GM23338 (cell line): ENCODE results near the gene AGPS. TPM values are rescaled to one million over a fixed set of nuclear protein-coding genes. Genes with fewer than 3 reads are reported as not detected.

Source experiments
- ATAC-seq: fragments of 200-7000 bp; cut with Tn5 transposase; 3 replicates; pipeline ENCODE4 v1.9.1; 2020
- DNase-seq: peaks from one replicate; pipeline ENCODE4 v3.0.0-alpha.2; 2015; ENCODE audit warnings: low spot score
- H2AFZ ChIP-seq: fragments of 200-600 bp; sonication (generic); 2 replicates; pipeline ENCODE4 v1.8.0; 2016; ENCODE audit warnings: antibody characterized with exemption, mild to moderate bottlenecking, moderate library complexity
- H3F3A ChIP-seq: fragments of 200-600 bp; sonication (generic); replicated peaks from 2 replicates; pipeline ENCODE4 v1.8.0; 2017; ENCODE audit warnings: antibody characterized with exemption, mixed run types, low read depth
- H3K27ac ChIP-seq: fragments of 200-600 bp; sonication (generic); 2 replicates; pipeline ENCODE4 v1.6.1; 2016; ENCODE audit warnings: low read depth
- H3K27me3 ChIP-seq: fragments of 200-600 bp; sonication (generic); 2 replicates; pipeline ENCODE4 v1.8.0; 2016; ENCODE audit warnings: mild to moderate bottlenecking, mixed run types, moderate library complexity; ENCODE audit not compliant: insufficient read depth
- H3K36me3 ChIP-seq: fragments of 200-600 bp; sonication (generic); 2 replicates; pipeline ENCODE4 v1.8.0; 2016; ENCODE audit warnings: mild to moderate bottlenecking; ENCODE audit not compliant: insufficient read depth
- H3K4me1 ChIP-seq: fragments of 200-600 bp; sonication (generic); 2 replicates; pipeline ENCODE4 v1.8.0; 2016; ENCODE audit warnings: mild to moderate bottlenecking, moderate library complexity; ENCODE audit not compliant: insufficient read depth
- H3K4me2 ChIP-seq: fragments of 200-600 bp; sonication (generic); 2 replicates; pipeline ENCODE4 v1.7.1; 2017; ENCODE audit warnings: mixed run types
- H3K4me3 ChIP-seq: fragments of 200-600 bp; sonication (generic); 2 replicates; pipeline ENCODE4 v1.6.1; 2016; ENCODE audit warnings: mixed run types
- H3K79me2 ChIP-seq: fragments of 200-600 bp; sonication (generic); replicated peaks from 2 replicates; pipeline ENCODE4 v1.8.0; 2017; ENCODE audit warnings: mild to moderate bottlenecking; ENCODE audit not compliant: insufficient read depth
- H3K9me2 ChIP-seq: fragments of 200-600 bp; sonication (generic); 2 replicates; pipeline ENCODE4 v1.8.0; 2017; ENCODE audit not compliant: insufficient read depth
- H4K20me1 ChIP-seq: fragments of 200-600 bp; sonication (generic); replicated peaks from 2 replicates; pipeline ENCODE4 v1.8.0; 2017; ENCODE audit warnings: mild to moderate bottlenecking; ENCODE audit not compliant: insufficient read depth
- H3K27ac Mint-ChIP-seq: 2 replicates; pipeline ENCODE4 v1.8.0; 2020; ENCODE audit warnings: inconsistent platforms, mild to moderate bottlenecking, moderate library complexity, mixed read lengths
- H3K27me3 Mint-ChIP-seq: 3 replicates; pipeline ENCODE4 v1.8.0; 2022; ENCODE audit warnings: low read depth, mild to moderate bottlenecking, moderate library complexity, mixed read lengths, inconsistent platforms; ENCODE audit not compliant: insufficient read depth, poor library complexity
- H3K36me3 Mint-ChIP-seq: 3 replicates; pipeline ENCODE4 v1.8.0; 2021; ENCODE audit warnings: low read depth, mild to moderate bottlenecking, inconsistent platforms, moderate library complexity, mixed read lengths
- H3K4me1 Mint-ChIP-seq: 3 replicates; pipeline ENCODE4 v1.8.0; 2020; ENCODE audit warnings: mild to moderate bottlenecking, inconsistent platforms, mixed read lengths
- H3K4me3 Mint-ChIP-seq: 3 replicates; pipeline ENCODE4 v1.8.0; 2021; ENCODE audit warnings: moderate library complexity, mild to moderate bottlenecking, inconsistent platforms, mixed read lengths
- H3K9me3 Mint-ChIP-seq: 3 replicates; pipeline ENCODE4 v1.8.0; 2020; ENCODE audit warnings: moderate library complexity, mild to moderate bottlenecking, inconsistent platforms, mixed read lengths
- EZH2phosphoT487 ChIP-seq: fragments of 200-600 bp; sonication (generic); IDR thresholded peaks from one replicate; pipeline ENCODE4 v1.8.1; 2018; ENCODE audit warnings: antibody characterized with exemption; ENCODE audit not compliant: unreplicated experiment
- POLR2AphosphoS5 ChIP-seq: IDR thresholded peaks from 2 replicates; pipeline ENCODE4 v1.6.1; 2016; ENCODE audit warnings: antibody characterized with exemption, low read depth
- ZNF331 ChIP-seq: fragments of 250-450 bp; sonication (Bioruptor Pico); IDR thresholded peaks from 2 replicates; pipeline ENCODE4 v1.5.0; 2020; ENCODE audit warnings: low read depth, mild to moderate bottlenecking, moderate library complexity
- ZNF462 ChIP-seq: fragments of 250-450 bp; sonication (Bioruptor Pico); IDR thresholded peaks from 2 replicates; pipeline ENCODE4 v1.5.0; 2020; ENCODE audit warnings: mild to moderate bottlenecking, moderate library complexity
- polyA plus RNA-seq: library from polyadenylated mRNA; unstranded; fragments of >200 nt; fragmentation: Nextera tagmentation; extraction: Ambion mirVana; gene quantifications from 2 replicates; pipeline ENCODE4 v1.2.1, GENCODE V29; 2016
- total RNA-seq: library from RNA; depleted of rRNA; stranded (reverse); fragments of >200 nt; shearing (Covaris generic); gene quantifications from 2 replicates; pipeline ENCODE4 v1.2.3, GENCODE V29; 2014
- TF ChIP-seq, protein P1 (sequence below), 2 experiments: fragments of 200-600 bp in 1 of 2; sonication (generic) in 1 of 2; conservative IDR thresholded peaks; 2 replicates each; pipeline versions ENCODE4 v1.5.1 to v1.6.1; 2016 to 2017; ENCODE audit warnings: antibody characterized with exemption in 2 of 2, low read depth in 2 of 2, mild to moderate bottlenecking in 2 of 2, moderate library complexity in 1 of 2
- TF ChIP-seq, protein P2 (sequence below): IDR thresholded peaks from one replicate; pipeline ENCODE4 v1.6.1; 2018; ENCODE audit warnings: antibody characterized with exemption; ENCODE audit not compliant: unreplicated experiment

The AGPS gene
- total and polyA plus RNA-seq, 2 experiments from 2014 or later, result 14.6 to 73.2 TPM

DNA sequence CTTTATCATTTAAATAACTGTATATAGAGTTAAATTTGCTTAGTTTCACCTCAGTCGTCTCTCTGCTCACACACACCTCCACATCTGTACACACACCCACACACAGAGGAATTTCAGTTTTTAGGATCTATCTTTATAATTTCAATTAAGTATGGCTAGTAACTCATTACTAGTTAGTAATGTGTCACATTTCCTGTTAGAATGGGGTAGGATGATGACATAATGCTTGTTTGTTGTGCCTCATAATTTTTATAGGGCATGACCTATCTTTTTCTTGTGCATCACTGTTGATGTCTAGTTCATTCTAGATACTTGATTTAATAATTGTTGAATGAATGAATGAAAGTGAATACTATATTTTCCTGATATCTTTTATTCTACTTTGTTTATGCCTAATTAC is 108.6 kb downstream of the AGPS start (continued):
- no peak for TF ChIP-seq ZNF462

DNA sequence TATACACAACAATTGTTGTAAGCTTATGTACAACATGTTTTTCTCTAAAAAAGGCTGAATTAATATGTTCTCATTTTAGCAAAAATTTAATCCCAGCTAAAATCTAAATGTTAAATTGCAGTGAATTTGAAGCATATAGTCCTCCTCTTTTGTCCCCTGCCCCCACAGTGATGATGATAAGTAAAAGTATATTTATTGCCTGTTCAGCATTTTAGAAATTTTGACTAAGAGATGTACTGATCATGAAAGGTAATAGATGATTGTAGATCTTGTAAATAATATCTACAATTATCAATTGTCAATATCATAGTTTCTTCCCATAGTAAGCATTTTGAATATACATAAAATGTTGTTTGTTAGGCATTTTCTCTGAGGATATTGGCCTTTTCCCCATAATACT is 113.9 kb downstream of the AGPS start:
- ATAC-seq, result no peak
- H3K36me3 ChIP-seq, result no peaks in the 10 kb centered on the region

More for the DNA sequence above, 113.9 kb downstream of the AGPS start:
- no peak overlapping the region for H3K27ac ChIP-seq
- TF ChIP-seq POLR2AphosphoS5 (no peak), EZH2phosphoT487 (no peak), ZNF331 (CRISPR knock-in tag) (no peak)
- TF ChIP-seq, protein P1, sequence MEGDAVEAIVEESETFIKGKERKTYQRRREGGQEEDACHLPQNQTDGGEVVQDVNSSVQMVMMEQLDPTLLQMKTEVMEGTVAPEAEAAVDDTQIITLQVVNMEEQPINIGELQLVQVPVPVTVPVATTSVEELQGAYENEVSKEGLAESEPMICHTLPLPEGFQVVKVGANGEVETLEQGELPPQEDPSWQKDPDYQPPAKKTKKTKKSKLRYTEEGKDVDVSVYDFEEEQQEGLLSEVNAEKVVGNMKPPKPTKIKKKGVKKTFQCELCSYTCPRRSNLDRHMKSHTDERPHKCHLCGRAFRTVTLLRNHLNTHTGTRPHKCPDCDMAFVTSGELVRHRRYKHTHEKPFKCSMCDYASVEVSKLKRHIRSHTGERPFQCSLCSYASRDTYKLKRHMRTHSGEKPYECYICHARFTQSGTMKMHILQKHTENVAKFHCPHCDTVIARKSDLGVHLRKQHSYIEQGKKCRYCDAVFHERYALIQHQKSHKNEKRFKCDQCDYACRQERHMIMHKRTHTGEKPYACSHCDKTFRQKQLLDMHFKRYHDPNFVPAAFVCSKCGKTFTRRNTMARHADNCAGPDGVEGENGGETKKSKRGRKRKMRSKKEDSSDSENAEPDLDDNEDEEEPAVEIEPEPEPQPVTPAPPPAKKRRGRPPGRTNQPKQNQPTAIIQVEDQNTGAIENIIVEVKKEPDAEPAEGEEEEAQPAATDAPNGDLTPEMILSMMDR (conservative IDR thresholded peaks at IDR 0.05; ENCODE audit: low read depth in 2 of 2), result no peak
- TF ChIP-seq, protein P2, sequence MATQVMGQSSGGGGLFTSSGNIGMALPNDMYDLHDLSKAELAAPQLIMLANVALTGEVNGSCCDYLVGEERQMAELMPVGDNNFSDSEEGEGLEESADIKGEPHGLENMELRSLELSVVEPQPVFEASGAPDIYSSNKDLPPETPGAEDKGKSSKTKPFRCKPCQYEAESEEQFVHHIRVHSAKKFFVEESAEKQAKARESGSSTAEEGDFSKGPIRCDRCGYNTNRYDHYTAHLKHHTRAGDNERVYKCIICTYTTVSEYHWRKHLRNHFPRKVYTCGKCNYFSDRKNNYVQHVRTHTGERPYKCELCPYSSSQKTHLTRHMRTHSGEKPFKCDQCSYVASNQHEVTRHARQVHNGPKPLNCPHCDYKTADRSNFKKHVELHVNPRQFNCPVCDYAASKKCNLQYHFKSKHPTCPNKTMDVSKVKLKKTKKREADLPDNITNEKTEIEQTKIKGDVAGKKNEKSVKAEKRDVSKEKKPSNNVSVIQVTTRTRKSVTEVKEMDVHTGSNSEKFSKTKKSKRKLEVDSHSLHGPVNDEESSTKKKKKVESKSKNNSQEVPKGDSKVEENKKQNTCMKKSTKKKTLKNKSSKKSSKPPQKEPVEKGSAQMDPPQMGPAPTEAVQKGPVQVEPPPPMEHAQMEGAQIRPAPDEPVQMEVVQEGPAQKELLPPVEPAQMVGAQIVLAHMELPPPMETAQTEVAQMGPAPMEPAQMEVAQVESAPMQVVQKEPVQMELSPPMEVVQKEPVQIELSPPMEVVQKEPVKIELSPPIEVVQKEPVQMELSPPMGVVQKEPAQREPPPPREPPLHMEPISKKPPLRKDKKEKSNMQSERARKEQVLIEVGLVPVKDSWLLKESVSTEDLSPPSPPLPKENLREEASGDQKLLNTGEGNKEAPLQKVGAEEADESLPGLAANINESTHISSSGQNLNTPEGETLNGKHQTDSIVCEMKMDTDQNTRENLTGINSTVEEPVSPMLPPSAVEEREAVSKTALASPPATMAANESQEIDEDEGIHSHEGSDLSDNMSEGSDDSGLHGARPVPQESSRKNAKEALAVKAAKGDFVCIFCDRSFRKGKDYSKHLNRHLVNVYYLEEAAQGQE, result no peak
- H2AFZ ChIP-seq, result no peak overlapping the region
- Mint-ChIP-seq H3K27me3 (no peaks in the 10 kb centered on the region), H3K4me1 (no peaks in the 10 kb centered on the region), H3K4me3 (no peak overlapping the region), H3K9me3 (no peaks in the 10 kb centered on the region), H3K27ac (no peak overlapping the region), H3K36me3 (no peaks in the 10 kb centered on the region; the same call in 2 of the 3 replicates)
- H3F3A ChIP-seq, result no peaks in the 10 kb centered on the region
- no peak overlapping the region for H3K4me3 ChIP-seq
- no peaks in the 10 kb centered on the region for H3K79me2 ChIP-seq
- H3K4me2 ChIP-seq, result no peak overlapping the region
- H3K27me3 ChIP-seq, result no peaks in the 10 kb centered on the region
- H3K9me2 ChIP-seq, result no peaks in the 10 kb centered on the region
- no peaks in the 10 kb centered on the region for H3K4me1 ChIP-seq
- no peaks in the 10 kb centered on the region for H4K20me1 ChIP-seq
- DNase-seq, result no peak
